T-helper 2 cell treated with Interferon-gamma antibody and Interleukin-4, amounts not matched to agents 100 ng/mL and 5 ng/mL, for 36 hours (primary cell): ENCODE results near the gene PGGHG. TPM values are rescaled to one million over a fixed set of nuclear protein-coding genes. Genes with fewer than 3 reads are reported as not detected.

Experiments used
- intact Hi-C: fragments of 100-400 bp; cut with micrococcal nuclease; formaldehyde crosslinking; loops from one replicate; pipeline ENCODE4 v1.15.1; 2023
- total RNA-seq: library from RNA; stranded (reverse); gene quantifications from 2 replicates; pipeline ENCODE4 v1.2.3, GENCODE V29; 2022

PGGHG gene
- total RNA-seq, 1 donor from 2014 or later: 105 TPM

- intact Hi-C loops: no loop called here
Observed at GRCh38 chr11:344836-345578, 56.1 kb downstream of the PGGHG start.

Other genes with a start within 250 kb of the PGGHG start
- gene SCGB1C1, start 96.0 kb upstream of the PGGHG start, total RNA-seq: not detected in 2 replicates
- 35.0 and 38.8 TPM in 2 replicates for gene BET1L, start 81.7 kb upstream of the PGGHG start, total RNA-seq
- gene RIC8A, start 81.4 kb upstream of the PGGHG start, total RNA-seq: 106 and 116 TPM in 2 replicates
- 11.0 and 12.7 TPM in 2 replicates for gene SIRT3, start 52.8 kb upstream of the PGGHG start, total RNA-seq
- gene PSMD13, start 52.1 kb upstream of the PGGHG start, total RNA-seq: 181 and 182 TPM in 2 replicates
- 2.4 and 2.7 TPM in 2 replicates for gene NLRP6, start 10.7 kb upstream of the PGGHG start, total RNA-seq
- gene IFITM5, start 10.4 kb downstream of the PGGHG start, total RNA-seq: not detected in 2 replicates
- gene IFITM2, start 18.7 kb downstream of the PGGHG start, total RNA-seq: 1,497 and 1,507 TPM in 2 replicates
- gene IFITM1, start 24.9 kb downstream of the PGGHG start, total RNA-seq: 724 and 750 TPM in 2 replicates
- gene IFITM3, start 31.7 kb downstream of the PGGHG start, total RNA-seq: 3.3 and 5.1 TPM in 2 replicates
- gene B4GALNT4, start 80.4 kb downstream of the PGGHG start, total RNA-seq: 1.1 and 1.2 TPM in 2 replicates
- gene PKP3, start 105.1 kb downstream of the PGGHG start, total RNA-seq: not detected in 2 replicates
- gene SIGIRR, start 125.9 kb downstream of the PGGHG start, total RNA-seq: 176 and 178 TPM in 2 replicates
- 67.6 and 74.5 TPM in 2 replicates for gene ANO9, start 152.9 kb downstream of the PGGHG start, total RNA-seq
- gene PTDSS2, start 161.2 kb downstream of the PGGHG start, total RNA-seq: 26.5 and 28.4 TPM in 2 replicates
- gene RNH1, start 218.1 kb downstream of the PGGHG start, total RNA-seq: 99.8 and 101 TPM in 2 replicates
- 51.6 and 62.5 TPM in 2 replicates for gene HRAS, start 246.4 kb downstream of the PGGHG start, total RNA-seq
- gene LRRC56, start 248.4 kb downstream of the PGGHG start, total RNA-seq: 2.1 and 2.2 TPM in 2 replicates